Neutrophil (primary cell): Measurements from ENCODE around the gene ARL8B.
A peak's percentile ranks its signal among the peaks of the same experiment; 100 is the strongest.

Experiments
- H3K27ac ChIP-seq: fragments of 200-600 bp; sonication (generic); 2 replicates; pipeline ENCODE4 v1.5.1; 2016; ENCODE audit warnings: mild to moderate bottlenecking, moderate library complexity
- H3K27me3 ChIP-seq: fragments of 200-600 bp; sonication (generic); 2 replicates; pipeline ENCODE4 v1.6.0; 2016; ENCODE audit warnings: mild to moderate bottlenecking
- H3K36me3 ChIP-seq: fragments of 200-600 bp; sonication (generic); 2 replicates; pipeline ENCODE4 v1.5.1; 2017
- H3K4me1 ChIP-seq, 2 experiments: fragments of 200-600 bp in 1 of 2; sonication (generic) in 1 of 2; 1 replicate in 1 of 2; 2 replicates in 1 of 2; pipeline versions ENCODE4 v1.5.1 to v1.6.1; 2013 to 2016; ENCODE audit warnings: low read depth in 1 of 2, low read length in 1 of 2, mild to moderate bottlenecking in 1 of 2, moderate library complexity in 1 of 2; ENCODE audit not compliant: control insufficient read depth in 1 of 2, insufficient read depth in 1 of 2
- H3K4me3 ChIP-seq, 2 experiments: fragments of 200-600 bp in 1 of 2; sonication (generic) in 1 of 2; 1 replicate in 1 of 2; 2 replicates in 1 of 2; pipeline ENCODE4 v1.5.1; 2013 to 2016; ENCODE audit warnings: low read depth in 1 of 2, low read length in 1 of 2, mild to moderate bottlenecking in 1 of 2, moderate library complexity in 1 of 2
- H3K9me3 ChIP-seq: fragments of 200-600 bp; sonication (generic); 2 replicates; pipeline ENCODE4 v1.5.1; 2016
- TF ChIP-seq, protein P1 (sequence below): fragments of 200-600 bp; sonication (generic); IDR thresholded peaks from 2 replicates; pipeline ENCODE4 v1.5.1; 2016; ENCODE audit warnings: antibody characterized with exemption

Gene ARL8B

DNA sequence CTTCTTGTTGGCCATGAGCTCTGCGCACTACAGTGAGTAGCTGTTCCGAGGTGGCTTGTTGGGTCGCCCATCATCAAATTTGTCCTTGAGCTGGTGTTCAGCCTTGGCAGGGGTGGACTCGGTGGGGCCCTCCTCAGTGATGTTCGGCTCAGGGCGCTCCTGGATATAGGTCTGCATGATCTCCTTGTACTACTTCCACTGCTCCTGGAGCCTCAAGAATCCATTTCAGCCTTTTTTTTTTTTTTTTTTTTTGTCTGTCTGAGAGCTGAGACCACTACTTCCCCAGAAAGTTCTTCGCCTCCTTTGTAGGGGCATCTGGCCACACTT lies 39.3 kb upstream of the ARL8B start:
- Histone ChIP-seq H3K9me3 (no peaks in the 10 kb centered on the region), H3K4me3 (no peak overlapping the region), H3K27ac (no peak overlapping the region), H3K27me3 (no peaks in the 10 kb centered on the region), H3K4me1 (peaks cover 7 to 9% of the 10 kb centered on the region in 2 experiments), H3K36me3 (no peaks in the 10 kb centered on the region)
- TF ChIP-seq, protein P1, sequence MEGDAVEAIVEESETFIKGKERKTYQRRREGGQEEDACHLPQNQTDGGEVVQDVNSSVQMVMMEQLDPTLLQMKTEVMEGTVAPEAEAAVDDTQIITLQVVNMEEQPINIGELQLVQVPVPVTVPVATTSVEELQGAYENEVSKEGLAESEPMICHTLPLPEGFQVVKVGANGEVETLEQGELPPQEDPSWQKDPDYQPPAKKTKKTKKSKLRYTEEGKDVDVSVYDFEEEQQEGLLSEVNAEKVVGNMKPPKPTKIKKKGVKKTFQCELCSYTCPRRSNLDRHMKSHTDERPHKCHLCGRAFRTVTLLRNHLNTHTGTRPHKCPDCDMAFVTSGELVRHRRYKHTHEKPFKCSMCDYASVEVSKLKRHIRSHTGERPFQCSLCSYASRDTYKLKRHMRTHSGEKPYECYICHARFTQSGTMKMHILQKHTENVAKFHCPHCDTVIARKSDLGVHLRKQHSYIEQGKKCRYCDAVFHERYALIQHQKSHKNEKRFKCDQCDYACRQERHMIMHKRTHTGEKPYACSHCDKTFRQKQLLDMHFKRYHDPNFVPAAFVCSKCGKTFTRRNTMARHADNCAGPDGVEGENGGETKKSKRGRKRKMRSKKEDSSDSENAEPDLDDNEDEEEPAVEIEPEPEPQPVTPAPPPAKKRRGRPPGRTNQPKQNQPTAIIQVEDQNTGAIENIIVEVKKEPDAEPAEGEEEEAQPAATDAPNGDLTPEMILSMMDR: no peak

DNA sequence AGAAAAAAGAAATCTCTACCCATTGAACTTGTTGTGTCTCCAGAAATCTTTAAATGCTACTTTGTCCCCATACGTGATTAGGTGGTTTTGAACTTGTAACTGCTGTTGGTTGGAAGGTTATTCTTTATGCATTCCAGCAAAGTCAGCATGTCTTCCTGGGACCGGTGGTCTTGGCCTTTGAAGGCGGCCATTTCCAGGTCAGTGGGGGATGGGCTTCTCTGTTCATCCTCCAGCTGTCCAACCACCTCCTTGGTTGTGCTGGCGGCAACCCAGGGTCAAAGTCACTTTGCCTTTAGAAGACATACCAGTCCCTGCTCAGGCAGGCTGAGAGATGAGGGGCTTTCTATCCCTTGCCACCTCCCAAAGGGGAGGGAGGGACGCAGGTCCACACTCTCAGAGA lies 37.9 kb upstream of the ARL8B start:
- Histone ChIP-seq H3K4me3 (no peak overlapping the region), H3K4me1 (peaks cover 18 to 20% of the 10 kb centered on the region in 2 experiments), H3K9me3 (no peaks in the 10 kb centered on the region), H3K36me3 (no peaks in the 10 kb centered on the region), H3K27me3 (no peaks in the 10 kb centered on the region), H3K27ac (no peak overlapping the region)
- TF ChIP-seq, protein P1: no peak

DNA sequence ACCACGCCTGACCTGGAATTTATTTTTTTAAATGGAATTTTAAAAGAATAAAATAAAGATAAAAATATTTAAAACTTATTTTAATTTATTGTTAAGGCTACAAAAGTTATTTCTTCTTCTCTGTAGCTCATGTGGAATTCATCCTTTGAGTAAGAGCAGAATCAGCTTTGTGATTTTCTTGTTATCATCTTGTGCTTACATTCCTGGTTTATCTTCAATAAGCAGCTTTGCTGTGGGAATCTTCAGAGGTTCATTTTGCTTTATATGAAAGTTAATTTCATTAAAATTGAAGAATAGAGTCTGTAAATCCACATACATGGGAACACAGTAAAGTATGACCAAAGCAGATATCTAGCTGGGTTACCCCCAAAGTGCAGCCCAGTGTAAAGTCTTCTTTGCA lies 35.4 kb upstream of the ARL8B start:
- TF ChIP-seq, protein P1: no peak
- no peaks in the 10 kb centered on the region for H3K27me3 ChIP-seq
- no peaks in the 10 kb centered on the region for H3K36me3 ChIP-seq
- peaks cover 39 to 45% of the 10 kb centered on the region in 2 experiments for H3K4me1 ChIP-seq
- H3K9me3 ChIP-seq: no peaks in the 10 kb centered on the region
- H3K27ac ChIP-seq: no peak overlapping the region
- no peak overlapping the region for H3K4me3 ChIP-seq

DNA sequence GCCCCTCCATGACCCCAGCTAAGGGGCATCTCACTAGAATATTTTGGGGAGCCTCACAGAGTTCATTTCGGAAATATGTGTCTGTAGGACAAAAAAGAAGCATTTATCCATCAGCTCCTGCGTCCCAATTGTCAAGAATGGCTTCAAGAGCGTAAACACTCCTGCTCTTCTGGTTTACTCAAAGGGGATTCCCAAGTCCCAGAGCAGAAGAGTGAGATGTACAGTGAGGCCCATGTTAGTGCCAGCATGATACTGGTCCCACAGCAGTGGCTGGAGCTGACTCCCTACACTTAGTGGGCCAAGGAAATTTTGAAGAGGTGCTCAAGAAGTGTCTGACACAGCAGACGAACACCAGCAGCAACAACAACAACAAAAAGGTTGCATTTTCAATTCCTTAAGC lies 34.9 kb upstream of the ARL8B start:
- TF ChIP-seq, protein P1: no peak
- H3K4me3 ChIP-seq: no peak overlapping the region
- no peaks in the 10 kb centered on the region for H3K36me3 ChIP-seq
- H3K4me1 ChIP-seq: peaks cover 44 to 45% of the 10 kb centered on the region in 2 experiments
- no peaks in the 10 kb centered on the region for H3K9me3 ChIP-seq
- no peaks in the 10 kb centered on the region for H3K27me3 ChIP-seq
- H3K27ac ChIP-seq: no peak overlapping the region

DNA sequence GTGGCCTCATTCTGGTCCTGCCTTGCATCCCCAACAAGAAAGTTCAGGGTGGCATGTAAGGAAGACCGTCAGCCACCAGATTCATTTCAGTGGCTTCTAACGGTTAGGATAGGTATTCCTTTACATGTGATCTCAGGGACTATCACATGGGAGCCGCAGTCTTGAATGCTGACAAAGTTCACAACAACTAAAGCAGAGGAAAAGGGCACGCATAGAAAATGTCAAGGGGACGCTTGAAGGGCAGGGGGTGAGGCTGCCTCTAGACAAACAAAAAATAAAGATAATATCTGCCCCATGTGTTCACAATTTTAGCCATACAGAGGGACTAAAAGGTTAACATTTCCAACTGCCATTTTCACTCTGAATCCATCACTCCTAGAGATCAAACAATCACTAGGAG lies 31.9 kb upstream of the ARL8B start:
- H3K4me1 ChIP-seq: peaks cover 49 to 56% of the 10 kb centered on the region in 2 experiments
- TF ChIP-seq, protein P1: no peak
- peaks cover 2% of the 10 kb centered on the region for H3K27me3 ChIP-seq
- H3K9me3 ChIP-seq: no peaks in the 10 kb centered on the region
- no peak overlapping the region for H3K4me3 ChIP-seq
- H3K36me3 ChIP-seq: no peaks in the 10 kb centered on the region
- peak overlapping the region; percentile 66 for H3K27ac ChIP-seq

DNA sequence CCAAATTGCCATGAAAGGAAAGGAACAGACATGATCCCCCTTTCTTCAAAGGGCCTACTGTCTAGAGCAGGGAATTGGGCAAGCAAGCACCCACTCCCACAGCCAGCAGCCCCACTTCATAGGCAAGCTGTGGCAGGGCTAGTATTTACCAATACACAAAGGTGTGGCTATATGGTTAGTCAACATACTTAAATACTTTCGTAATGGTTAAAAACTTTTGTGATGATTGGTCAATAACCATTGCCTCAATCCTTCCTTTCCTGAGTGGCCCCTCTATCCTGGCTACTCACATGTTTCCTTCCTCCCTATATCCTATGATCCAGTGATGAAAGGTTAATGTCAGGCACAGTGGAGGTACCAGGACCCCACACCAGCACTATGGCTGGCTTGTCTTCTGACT lies 30.1 kb upstream of the ARL8B start:
- TF ChIP-seq, protein P1: no peak

More for the DNA sequence above, 30.1 kb upstream of the ARL8B start:
- Histone ChIP-seq H3K4me1 (peaks cover 53 to 61% of the 10 kb centered on the region in 2 experiments), H3K27me3 (peaks cover 12% of the 10 kb centered on the region), H3K27ac (peak overlapping the region; percentile 55), H3K36me3 (no peaks in the 10 kb centered on the region), H3K4me3 (no peak overlapping the region), H3K9me3 (no peaks in the 10 kb centered on the region)
